GM12892 (cell line): ENCODE data around the gene SLC22A5.

ENCODE experiments used
- POLR2A ChIP-seq: IDR thresholded peaks from 2 replicates; pipeline ENCODE4 v1.6.1; 2011; ENCODE audit warnings: low read depth, low read length, control low read depth
- TAF1 ChIP-seq: IDR thresholded peaks from 2 replicates; pipeline ENCODE4 v1.6.1; 2011; ENCODE audit warnings: low read depth, mild to moderate bottlenecking, control low read depth, low read length, borderline replicate concordance

DNA sequence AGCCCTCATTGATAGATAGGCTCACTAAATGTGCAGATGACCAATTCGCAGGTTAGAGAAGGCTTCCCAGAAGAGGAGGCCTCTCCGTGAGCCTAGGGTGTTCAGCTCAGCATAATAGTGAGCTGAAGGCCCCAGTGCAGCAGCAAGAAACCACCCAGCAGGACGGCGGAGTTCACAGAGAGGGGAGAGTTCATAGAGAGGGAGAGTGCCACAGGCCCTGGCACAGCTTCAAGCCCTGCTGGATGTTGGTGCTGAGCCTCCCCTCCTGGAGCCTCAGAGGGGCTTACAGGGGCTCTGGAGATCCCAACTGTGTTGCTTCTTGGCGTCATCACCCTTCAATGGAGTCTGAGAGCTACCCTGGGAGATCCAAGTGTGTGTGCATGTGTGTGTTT, 2.1 kb downstream of the SLC22A5 start:
- TF ChIP-seq TAF1 (no peak), POLR2A (no peak)
